Uterus (tissue), 2 donors: ENCODE data around the gene LRRC7.

ENCODE experiments used
- CTCF ChIP-seq, 4 experiments: fragments of 200-600 bp in 2 of 4; fragments of 450-650 bp in 2 of 4; sonication (generic) in 2 of 4; IDR thresholded peaks; one replicate each; pipeline ENCODE4 v1.5.1; 2016 to 2019; ENCODE audit warnings: antibody characterized with exemption in 4 of 4, mild to moderate bottlenecking in 2 of 4, moderate library complexity in 1 of 4
- POLR2A ChIP-seq, 2 donors: fragments of 450-650 bp; IDR thresholded peaks; one replicate each; pipeline ENCODE4 v1.6.1; 2016; ENCODE audit warnings: antibody characterized with exemption in 2 of 2, mild to moderate bottlenecking in 1 of 2, moderate library complexity in 1 of 2

DNA sequence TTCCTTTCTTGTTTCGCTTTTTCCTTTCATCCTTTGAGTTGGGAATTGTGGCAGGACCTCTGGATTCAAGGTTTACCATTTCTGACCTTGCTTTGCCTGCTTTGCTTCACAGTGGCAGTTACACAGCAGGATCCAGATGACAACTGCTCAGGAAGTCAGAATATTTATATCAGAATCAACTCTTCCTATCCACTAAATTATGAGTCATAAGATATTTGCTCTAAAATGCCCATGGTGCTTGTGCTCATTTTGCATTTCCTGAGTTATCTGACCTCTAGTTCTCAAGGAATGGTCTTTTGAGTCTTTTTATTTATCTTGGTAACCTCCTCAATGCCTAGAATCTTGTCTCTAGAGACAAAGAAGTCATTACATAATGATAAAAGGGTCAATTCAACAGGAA, 290.8 kb downstream of the LRRC7 start:
- TF ChIP-seq POLR2A (IDR thresholded peaks at IDR 0.05) (no peak), CTCF (IDR thresholded peaks at IDR 0.05) (no peak)
